Spleen (tissue), 7 donors: ENCODE measurements around the gene CCDC6.

Experiments used
- POLR2AphosphoS5 ChIP-seq, 3 donors: sonication (generic); formaldehyde crosslinking; IDR thresholded peaks; one replicate each; pipeline ENCODE4 v1.5.1; 2017; ENCODE audit warnings: antibody characterized with exemption in 3 of 3
- TF ChIP-seq, protein P1 (sequence below), 11 experiments: fragments of 200-600 bp in 7 of 11; fragments of 450-650 bp in 4 of 11; sonication (generic) in 4 of 11; IDR thresholded peaks in 8 of 11; conservative IDR thresholded peaks in 3 of 11; 1 replicate in 7 of 11; 2 replicates in 4 of 11; pipeline versions ENCODE4 v1.4.0 to v1.8.0; 2016 to 2021; ENCODE audit warnings: antibody characterized with exemption in 11 of 11, inconsistent platforms in 4 of 11, mild to moderate bottlenecking in 1 of 11
- donor health status: DM: no; HTN: no; CAD: no; lungs with moderate emphysema.
- donor health status: DM: no; HTN: no; CAD: no.
- donor health status: DM: no; HTN: no; CAD: no.

DNA sequence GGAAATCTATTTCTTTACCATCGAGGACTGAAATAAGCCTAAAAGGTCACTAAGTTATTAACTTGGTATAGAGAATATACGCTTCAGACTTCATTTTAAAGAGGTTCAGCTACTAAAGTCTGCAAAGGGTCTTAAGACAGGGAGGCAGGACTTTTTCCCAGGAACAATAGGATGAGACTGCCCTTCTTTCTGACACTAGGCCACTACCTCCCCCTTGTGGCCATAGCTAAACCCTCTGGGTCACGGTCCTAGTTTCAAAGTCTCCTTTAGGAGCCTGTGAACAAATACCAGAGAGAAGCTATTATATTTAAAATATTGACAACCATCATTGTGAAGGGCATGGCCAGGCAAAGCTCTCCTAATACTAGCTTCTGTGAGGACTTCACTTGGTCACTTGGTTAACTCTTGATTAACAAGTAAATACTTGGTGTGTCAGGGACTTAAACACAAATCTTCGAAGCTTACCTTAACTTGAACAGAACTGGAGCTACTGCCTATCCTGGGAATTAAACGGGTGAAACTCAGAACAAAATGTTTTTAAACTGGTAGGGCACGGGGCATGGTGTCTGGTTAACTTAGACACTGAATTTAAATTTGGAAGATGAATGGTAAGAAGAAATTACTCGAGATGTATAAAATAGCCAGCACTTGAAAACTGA lies 75.6 kb downstream of the CCDC6 start:
- TF ChIP-seq, protein P1, sequence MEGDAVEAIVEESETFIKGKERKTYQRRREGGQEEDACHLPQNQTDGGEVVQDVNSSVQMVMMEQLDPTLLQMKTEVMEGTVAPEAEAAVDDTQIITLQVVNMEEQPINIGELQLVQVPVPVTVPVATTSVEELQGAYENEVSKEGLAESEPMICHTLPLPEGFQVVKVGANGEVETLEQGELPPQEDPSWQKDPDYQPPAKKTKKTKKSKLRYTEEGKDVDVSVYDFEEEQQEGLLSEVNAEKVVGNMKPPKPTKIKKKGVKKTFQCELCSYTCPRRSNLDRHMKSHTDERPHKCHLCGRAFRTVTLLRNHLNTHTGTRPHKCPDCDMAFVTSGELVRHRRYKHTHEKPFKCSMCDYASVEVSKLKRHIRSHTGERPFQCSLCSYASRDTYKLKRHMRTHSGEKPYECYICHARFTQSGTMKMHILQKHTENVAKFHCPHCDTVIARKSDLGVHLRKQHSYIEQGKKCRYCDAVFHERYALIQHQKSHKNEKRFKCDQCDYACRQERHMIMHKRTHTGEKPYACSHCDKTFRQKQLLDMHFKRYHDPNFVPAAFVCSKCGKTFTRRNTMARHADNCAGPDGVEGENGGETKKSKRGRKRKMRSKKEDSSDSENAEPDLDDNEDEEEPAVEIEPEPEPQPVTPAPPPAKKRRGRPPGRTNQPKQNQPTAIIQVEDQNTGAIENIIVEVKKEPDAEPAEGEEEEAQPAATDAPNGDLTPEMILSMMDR (IDR thresholded peaks at IDR 0.05 in 8 of 11, conservative IDR thresholded peaks at IDR 0.05 in 3 of 11), result peak in 10 of 11 experiments; percentile 28 to 75 (median 58)
- TF ChIP-seq POLR2AphosphoS5 (IDR thresholded peaks at IDR 0.05), result no peak
